ENCODE data around the gene REL.
"Not testable (repeated sequence)": the region's sequence is repeated elsewhere in the genome, so short reads cannot be mapped to it uniquely, and the experiment has no call there.

The REL gene

GRCh38 chr2:60925994-60926740, 44.8 kb downstream of the REL start:
- DNase-seq (ENCODE audit: low read depth): no peak

- DNase-seq (ENCODE audit: low read depth): no peak
These were observed 45.6 kb downstream of the REL start for GRCh38 chr2:60926741-60927552.

- DNase-seq (ENCODE audit: low read depth): not testable (repeated sequence)
These were observed 50.7 kb downstream of the REL start for GRCh38 chr2:60932061-60932460.

GRCh38 chr2:60932954-60933353, 51.6 kb downstream of the REL start:
- no peak for DNase-seq (ENCODE audit: low read depth)

- no peak for DNase-seq (ENCODE audit: low read depth)
These were observed 52.9 kb downstream of the REL start for GRCh38 chr2:60934165-60934722.

GRCh38 chr2:60936757-60937156, 55.4 kb downstream of the REL start:
- DNase-seq (ENCODE audit: low read depth): no peak

- DNase-seq (ENCODE audit: low read depth): no peak
These were observed 56.9 kb downstream of the REL start for GRCh38 chr2:60938301-60938700.

- DNase-seq (ENCODE audit: low read depth): no peak
These were observed 58.2 kb downstream of the REL start for GRCh38 chr2:60939622-60940021.

GRCh38 chr2:60945341-60945740, 64.0 kb downstream of the REL start:
- DNase-seq (ENCODE audit: low read depth): no peak

GRCh38 chr2:60947056-60947455, 65.7 kb downstream of the REL start:
- DNase-seq (ENCODE audit: low read depth): no peak

- DNase-seq (ENCODE audit: low read depth): no peak
These were observed 66.8 kb downstream of the REL start for GRCh38 chr2:60948161-60948560.

GRCh38 chr2:60948926-60949579, 67.7 kb downstream of the REL start:
- no peak for DNase-seq (ENCODE audit: low read depth)

GRCh38 chr2:60954139-60954538, 72.8 kb downstream of the REL start:
- no peak for DNase-seq (ENCODE audit: low read depth)

- DNase-seq (ENCODE audit: low read depth): no peak
These were observed 75.8 kb downstream of the REL start for GRCh38 chr2:60957224-60957623.

- no peak for DNase-seq (ENCODE audit: low read depth)
These were observed 76.3 kb downstream of the REL start for GRCh38 chr2:60957643-60958042.

GRCh38 chr2:60958361-60958760, 77.0 kb downstream of the REL start:
- no peak for DNase-seq (ENCODE audit: low read depth)

GRCh38 chr2:60958800-60959199, 77.4 kb downstream of the REL start:
- peak; percentile 34 for DNase-seq (ENCODE audit: low read depth)

- no peak for DNase-seq (ENCODE audit: low read depth)
These were observed 78.1 kb downstream of the REL start for GRCh38 chr2:60959501-60959900.

- no peak for DNase-seq (ENCODE audit: low read depth)
These were observed 79.3 kb downstream of the REL start for GRCh38 chr2:60960706-60961105.

- DNase-seq (ENCODE audit: low read depth): peak; percentile 35
These were observed 80.1 kb downstream of the REL start for GRCh38 chr2:60961457-60961856.

GRCh38 chr2:60962528-60962927, 81.2 kb downstream of the REL start:
- DNase-seq (ENCODE audit: low read depth): no peak

GRCh38 chr2:60963190-60963589, 81.8 kb downstream of the REL start:
- DNase-seq (ENCODE audit: low read depth): no peak
